Neural progenitor cell (in vitro differentiated cells): ENCODE results near the gene KIT. TPM values are rescaled to one million over a fixed set of nuclear protein-coding genes. Genes with fewer than 3 reads are reported as not detected.
A peak's percentile ranks its signal among the peaks of the same experiment; 100 is the strongest.

Experiments used
- DNase-seq: peaks from one replicate; pipeline ENCODE4 v3.0.0-alpha.2; 2016; ENCODE audit warnings: low spot score
- H2AFZ ChIP-seq: fragments of 200-600 bp; sonication (generic); replicated peaks from 2 replicates; pipeline ENCODE4 v1.6.1; 2016; ENCODE audit warnings: antibody characterized with exemption
- H3F3A ChIP-seq: fragments of 200-600 bp; sonication (generic); 2 replicates; pipeline ENCODE4 v1.6.1; 2016; ENCODE audit warnings: antibody characterized with exemption, low read depth
- H3K27ac ChIP-seq: fragments of 200-600 bp; sonication (generic); 2 replicates; pipeline ENCODE4 v1.5.1; 2016; ENCODE audit warnings: mild to moderate bottlenecking
- H3K27me3 ChIP-seq: fragments of 200-600 bp; sonication (generic); 2 replicates; pipeline ENCODE4 v1.6.1; 2016; ENCODE audit warnings: mild to moderate bottlenecking, moderate library complexity
- H3K36me3 ChIP-seq: fragments of 200-600 bp; sonication (generic); 2 replicates; pipeline ENCODE4 v1.5.1; 2016
- H3K4me1 ChIP-seq: fragments of 200-600 bp; sonication (generic); 2 replicates; pipeline ENCODE4 v1.6.1; 2016; ENCODE audit warnings: mixed run types
- H3K4me2 ChIP-seq: fragments of 200-600 bp; sonication (generic); 2 replicates; pipeline ENCODE4 v1.6.1; 2016
- H3K4me3 ChIP-seq: fragments of 200-600 bp; sonication (generic); 2 replicates; pipeline ENCODE4 v1.5.1; 2016
- H3K79me2 ChIP-seq: fragments of 200-600 bp; sonication (generic); 2 replicates; pipeline ENCODE4 v1.6.1; 2016; ENCODE audit warnings: low read depth
- H3K9ac ChIP-seq: fragments of 200-600 bp; sonication (generic); 2 replicates; pipeline ENCODE4 v1.6.1; 2016
- H3K9me3 ChIP-seq: fragments of 200-600 bp; sonication (generic); 2 replicates; pipeline ENCODE4 v1.5.1; 2016; ENCODE audit warnings: low read depth
- H4K20me1 ChIP-seq: fragments of 200-600 bp; sonication (generic); 2 replicates; pipeline ENCODE4 v1.6.1; 2016; ENCODE audit warnings: low read depth
- H3K27ac Mint-ChIP-seq: 3 replicates; pipeline ENCODE4 v1.8.0; 2021; ENCODE audit warnings: mixed read lengths
- H3K27me3 Mint-ChIP-seq: 2 replicates; pipeline ENCODE4 v1.8.0; 2022; ENCODE audit warnings: low read depth, mild to moderate bottlenecking, inconsistent platforms, moderate library complexity, mixed read lengths; ENCODE audit not compliant: insufficient read depth
- H3K36me3 Mint-ChIP-seq: 3 replicates; pipeline ENCODE4 v1.8.0; 2021; ENCODE audit warnings: mixed read lengths
- H3K4me1 Mint-ChIP-seq: 3 replicates; pipeline ENCODE4 v1.8.0; 2021; ENCODE audit warnings: mixed read lengths
- H3K4me3 Mint-ChIP-seq: 3 replicates; pipeline ENCODE4 v1.8.0; 2021; ENCODE audit warnings: mild to moderate bottlenecking, moderate library complexity, mixed read lengths
- H3K9me3 Mint-ChIP-seq: 3 replicates; pipeline ENCODE4 v1.8.0; 2020; ENCODE audit warnings: mixed read lengths
- CTCF ChIP-seq: fragments of 200-600 bp; sonication (generic); IDR thresholded peaks from 2 replicates; pipeline ENCODE4 v1.5.1; 2017; ENCODE audit warnings: antibody characterized with exemption, mild to moderate bottlenecking
- EZH2 ChIP-seq: fragments of 200-600 bp; sonication (generic); IDR thresholded peaks from 2 replicates; pipeline ENCODE4 v1.6.1; 2017; ENCODE audit warnings: antibody characterized with exemption, mild to moderate bottlenecking, moderate library complexity
- EZH2phosphoT487 ChIP-seq: fragments of 200-600 bp; sonication (generic); IDR thresholded peaks from 2 replicates; pipeline ENCODE4 v1.6.1; 2017; ENCODE audit warnings: antibody characterized with exemption
- total RNA-seq: library from RNA; depleted of rRNA; stranded (reverse); fragments of >200 nt; gene quantifications from 2 replicates; pipeline ENCODE4 v1.2.3, GENCODE V29; 2015; ENCODE audit warnings: low replicate concordance

Gene KIT
- total RNA-seq, 1 donor from 2014 or later: 4.6 TPM

GRCh38 chr4:54668014-54668611 is 10.4 kb downstream of the KIT start:
- H3K4me1 ChIP-seq: peaks cover 18% of the 10 kb centered on the region
- H3K4me1 Mint-ChIP-seq: peaks cover 6% of the 10 kb centered on the region
- TF ChIP-seq EZH2: no peak
- no peak for TF ChIP-seq CTCF
- no peak for TF ChIP-seq EZH2phosphoT487
- H3K79me2 ChIP-seq: no peaks in the 10 kb centered on the region
- H3K4me2 ChIP-seq: peak overlapping the region; percentile 32
- H3K4me3 Mint-ChIP-seq: no peak overlapping the region
- H3K9me3 Mint-ChIP-seq: no peaks in the 10 kb centered on the region
- no peak overlapping the region for H3K27ac ChIP-seq
- no peaks in the 10 kb centered on the region for H3K9me3 ChIP-seq
- H3K27me3 Mint-ChIP-seq: peaks cover 2% of the 10 kb centered on the region
- no peak overlapping the region for H3K4me3 ChIP-seq
- H3K9ac ChIP-seq: no peak overlapping the region
- DNase-seq: peak; percentile 36
- no peaks in the 10 kb centered on the region for H3F3A ChIP-seq
- H3K36me3 Mint-ChIP-seq: peaks cover 2% of the 10 kb centered on the region
- no peak overlapping the region for H3K27ac Mint-ChIP-seq
- no peaks in the 10 kb centered on the region for H4K20me1 ChIP-seq
- H3K36me3 ChIP-seq: no peaks in the 10 kb centered on the region
- H2AFZ ChIP-seq: no peak overlapping the region
- no peaks in the 10 kb centered on the region for H3K27me3 ChIP-seq

GRCh38 chr4:54669831-54670230 is 12.1 kb downstream of the KIT start:
- Histone ChIP-seq H4K20me1 (no peaks in the 10 kb centered on the region), H3K27me3 (no peaks in the 10 kb centered on the region), H3K27ac (no peak overlapping the region), H3K36me3 (no peaks in the 10 kb centered on the region), H3K4me3 (no peak overlapping the region), H3K4me2 (no peak overlapping the region), H3K4me1 (peaks cover 18% of the 10 kb centered on the region), H3K79me2 (no peaks in the 10 kb centered on the region), H3K9me3 (no peaks in the 10 kb centered on the region), H3K9ac (no peak overlapping the region), H2AFZ (no peak overlapping the region), H3F3A (no peaks in the 10 kb centered on the region)
- no peak for TF ChIP-seq EZH2
- TF ChIP-seq CTCF: peak; percentile 26
- Mint-ChIP-seq H3K27me3 (peaks cover 2% of the 10 kb centered on the region), H3K4me1 (no peaks in the 10 kb centered on the region), H3K36me3 (peaks cover 2% of the 10 kb centered on the region), H3K9me3 (no peaks in the 10 kb centered on the region), H3K27ac (no peak overlapping the region), H3K4me3 (no peak overlapping the region)
- DNase-seq: peak; percentile 28

GRCh38 chr4:54675721-54676461 is 18.1 kb downstream of the KIT start:
- H3K9ac ChIP-seq: no peak overlapping the region
- Mint-ChIP-seq H3K27ac (no peak overlapping the region), H3K4me1 (peaks cover 26% of the 10 kb centered on the region), H3K9me3 (no peaks in the 10 kb centered on the region), H3K36me3 (no peaks in the 10 kb centered on the region), H3K27me3 (no peaks in the 10 kb centered on the region), H3K4me3 (no peak overlapping the region)
- no peaks in the 10 kb centered on the region for H3K27me3 ChIP-seq
- no peaks in the 10 kb centered on the region for H3K79me2 ChIP-seq
- no peaks in the 10 kb centered on the region for H3K9me3 ChIP-seq
- H3K4me1 ChIP-seq: peaks cover 20% of the 10 kb centered on the region
- no peaks in the 10 kb centered on the region for H4K20me1 ChIP-seq
- no peaks in the 10 kb centered on the region for H3F3A ChIP-seq
- peak; percentile 19 for DNase-seq
- no peak overlapping the region for H3K4me3 ChIP-seq
- no peaks in the 10 kb centered on the region for H3K36me3 ChIP-seq
- no peak for TF ChIP-seq EZH2
- TF ChIP-seq CTCF: no peak
- no peak for TF ChIP-seq EZH2phosphoT487
- H3K27ac ChIP-seq: no peak overlapping the region
- H3K4me2 ChIP-seq: no peak overlapping the region
- peak overlapping the region; percentile 2 for H2AFZ ChIP-seq
